Measurements from ENCODE around the gene ANXA7.
"Not testable (repeated sequence)": the region's sequence is repeated elsewhere in the genome, so short reads cannot be mapped to it uniquely, and the experiment has no call there.

Gene ANXA7

DNA sequence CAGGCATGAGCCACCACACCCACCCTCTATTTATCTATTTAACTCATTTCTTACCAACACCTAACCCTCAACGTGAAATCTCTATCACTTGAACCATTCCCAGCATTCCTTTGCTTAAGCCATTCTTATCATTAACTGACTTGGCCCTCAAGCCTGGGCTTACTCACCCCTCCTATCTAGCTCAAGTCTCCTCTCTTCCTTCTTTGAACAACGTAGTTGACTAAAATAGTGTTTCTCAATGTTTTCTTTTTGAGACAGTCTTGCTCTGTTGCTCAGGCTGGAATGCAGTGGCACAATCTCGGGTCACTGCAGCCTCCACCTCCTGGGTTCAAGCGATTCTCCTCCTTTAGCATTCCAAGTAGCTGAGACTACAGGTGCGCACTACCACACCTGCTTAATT, 7.0 kb downstream of the ANXA7 start:
- DNase-seq, result no peak

- DNase-seq, result no peak
Measured at GRCh38 chr10:73405556-73405955, 8.3 kb downstream of the ANXA7 start.

DNA sequence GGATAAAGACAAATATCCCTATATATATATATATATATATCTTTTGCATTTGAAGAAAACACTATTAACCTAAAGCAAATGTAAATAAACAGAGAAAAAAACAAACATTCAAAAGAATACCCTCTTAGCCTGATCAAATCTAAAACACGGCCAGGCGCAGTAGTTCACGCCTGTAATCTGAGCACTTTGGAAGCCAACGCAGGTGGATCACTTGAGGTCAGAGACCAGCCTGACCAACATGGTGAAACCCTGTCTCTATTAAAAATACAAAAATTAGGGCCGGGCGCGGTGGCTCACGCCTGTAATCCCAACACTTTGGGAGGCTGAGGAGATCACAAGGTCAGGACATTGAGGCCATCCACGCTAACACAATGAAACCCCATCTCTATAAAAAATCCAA, 9.2 kb downstream of the ANXA7 start:
- DNase-seq, result no peak

- DNase-seq, result no peak
Measured at GRCh38 chr10:73401636-73402035, 12.2 kb downstream of the ANXA7 start.

- no peak for DNase-seq
Measured at GRCh38 chr10:73399063-73399462, 14.8 kb downstream of the ANXA7 start.

DNA sequence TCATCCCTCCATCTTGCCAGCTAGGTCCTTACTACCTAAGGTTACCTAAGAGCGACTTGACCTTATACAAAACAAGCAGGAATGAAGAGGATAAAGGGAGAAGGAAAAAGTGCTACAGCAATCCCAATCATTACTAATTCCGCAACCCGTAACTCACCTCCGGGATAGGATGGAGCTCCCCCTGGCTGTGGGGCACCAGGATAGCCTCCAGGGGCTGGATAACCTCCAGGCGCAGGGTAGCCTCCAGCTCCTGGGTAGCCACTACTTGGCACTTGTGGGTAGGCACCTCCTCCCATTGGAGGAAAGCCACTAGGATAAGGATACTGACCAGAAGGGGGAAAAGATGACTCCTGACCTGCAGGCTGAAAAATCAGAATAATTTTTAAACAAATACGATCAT, 15.8 kb downstream of the ANXA7 start:
- DNase-seq, result no peak

DNA sequence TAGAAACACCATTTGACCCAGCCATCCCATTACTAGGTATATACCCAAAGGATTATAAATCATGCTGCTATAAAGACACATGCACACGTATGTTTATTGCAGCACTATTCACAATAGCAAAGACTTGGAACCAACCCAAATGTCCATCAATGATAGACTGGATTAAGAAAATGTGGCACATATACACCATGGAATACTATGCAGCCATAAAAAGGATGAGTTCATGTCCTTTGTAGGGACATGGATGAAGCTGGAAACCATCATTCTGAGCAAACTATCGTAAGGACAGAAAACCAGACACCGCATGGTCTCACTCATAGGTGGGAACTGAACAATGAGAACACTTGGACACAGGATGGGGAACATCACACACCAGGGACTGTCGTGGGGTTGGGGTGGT, 19.5 kb downstream of the ANXA7 start:
- DNase-seq, result not testable (repeated sequence)

DNA sequence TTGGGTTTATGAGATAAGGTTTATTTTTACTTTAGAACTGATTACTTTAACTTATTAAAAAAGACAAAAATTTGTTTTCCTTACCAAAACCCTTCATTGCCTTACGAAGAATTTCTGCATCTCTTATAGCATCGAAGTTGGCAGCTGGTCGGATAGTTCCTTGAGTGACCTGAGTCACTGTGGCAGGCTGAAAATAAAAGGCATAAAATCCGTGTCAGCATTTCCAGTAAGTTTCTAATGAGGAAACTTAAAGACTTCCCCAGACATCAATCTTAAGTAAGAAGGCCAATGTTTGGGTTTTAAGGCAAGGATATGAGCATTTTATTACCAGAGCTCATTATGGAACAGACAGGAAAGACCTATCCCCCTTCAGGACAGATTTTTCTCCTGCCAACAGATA, 25.6 kb downstream of the ANXA7 start:
- no peak for DNase-seq

DNA sequence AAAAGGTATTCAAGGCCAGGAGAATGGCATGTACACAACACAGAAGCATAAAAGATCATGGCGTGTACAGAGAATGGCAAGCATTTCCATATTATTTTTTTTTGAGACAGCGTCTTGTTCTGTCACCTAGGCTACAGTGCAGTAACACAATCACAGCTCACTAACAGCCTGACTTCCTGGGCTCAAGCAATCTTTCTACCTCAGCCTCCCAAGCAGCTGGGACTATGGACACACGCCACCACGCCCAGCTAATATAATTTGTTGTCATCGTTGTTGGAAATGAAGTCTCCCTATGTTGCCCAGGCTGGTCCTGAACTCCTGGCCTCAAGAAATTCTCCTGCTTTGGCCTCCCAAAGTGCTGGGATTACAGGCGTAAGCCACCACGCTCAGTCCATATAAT, 27.3 kb downstream of the ANXA7 start:
- no peak for DNase-seq

GRCh38 chr10:73379064-73379748, 34.7 kb downstream of the ANXA7 start:
- DNase-seq, result no peak

- DNase-seq, result no peak
Measured at GRCh38 chr10:73376679-73377078, 37.2 kb downstream of the ANXA7 start.

- DNase-seq, result no peak
Measured at GRCh38 chr10:73368238-73368637, 45.6 kb downstream of the ANXA7 start.

GRCh38 chr10:73366381-73367298, 47.2 kb downstream of the ANXA7 start:
- DNase-seq, result no peak

GRCh38 chr10:73364964-73365363, 48.9 kb downstream of the ANXA7 start:
- no peak for DNase-seq

DNA sequence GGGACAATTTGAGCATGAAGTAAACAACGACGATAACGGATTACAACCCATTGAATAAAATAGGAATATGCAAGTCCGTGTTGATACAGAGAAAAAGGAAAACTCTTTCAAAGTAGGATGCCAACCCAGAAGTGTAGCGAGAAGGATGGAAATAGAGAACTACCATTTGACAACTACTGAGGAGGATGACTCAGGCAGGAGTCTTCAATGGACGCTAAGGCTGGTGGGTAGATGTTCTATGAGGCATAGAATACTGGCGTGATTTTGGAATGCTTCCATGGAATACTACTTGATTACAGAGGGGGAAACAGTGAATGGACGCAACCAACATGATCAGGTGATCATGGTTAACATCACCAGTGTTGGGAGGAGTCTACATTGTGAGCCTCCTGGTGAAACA, 54.4 kb downstream of the ANXA7 start:
- no peak for DNase-seq

- DNase-seq, result peak; percentile 92
Measured at GRCh38 chr10:73358331-73359279, 55.3 kb downstream of the ANXA7 start, which contains the start of gene CFAP70. TSS of gene CFAP70 (minus strand) at chr10:73358864. CDS start at chr10:73354796, 4,068 bp downstream.

- no peak for DNase-seq
Measured at GRCh38 chr10:73357821-73358220, 56.0 kb downstream of the ANXA7 start.

DNA sequence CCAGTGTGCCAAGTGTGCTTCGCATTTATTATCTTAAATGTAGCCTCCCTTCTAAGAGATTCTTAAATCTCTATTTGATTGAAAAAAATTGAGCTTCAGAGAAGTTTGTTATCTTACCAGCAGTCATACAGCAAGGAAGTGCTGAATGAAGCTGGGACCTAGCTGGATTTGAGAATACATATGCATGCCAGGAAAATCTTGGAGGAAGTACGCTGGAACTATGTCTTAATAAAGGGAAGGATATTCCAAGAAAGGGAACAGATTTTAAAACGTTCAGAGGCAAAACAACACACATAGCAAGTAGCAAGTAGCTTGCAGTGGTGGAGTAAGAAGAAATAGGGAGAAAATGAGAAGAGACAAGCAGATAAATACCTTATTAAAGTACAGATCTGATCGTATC, 56.7 kb downstream of the ANXA7 start:
- no peak for DNase-seq

DNA sequence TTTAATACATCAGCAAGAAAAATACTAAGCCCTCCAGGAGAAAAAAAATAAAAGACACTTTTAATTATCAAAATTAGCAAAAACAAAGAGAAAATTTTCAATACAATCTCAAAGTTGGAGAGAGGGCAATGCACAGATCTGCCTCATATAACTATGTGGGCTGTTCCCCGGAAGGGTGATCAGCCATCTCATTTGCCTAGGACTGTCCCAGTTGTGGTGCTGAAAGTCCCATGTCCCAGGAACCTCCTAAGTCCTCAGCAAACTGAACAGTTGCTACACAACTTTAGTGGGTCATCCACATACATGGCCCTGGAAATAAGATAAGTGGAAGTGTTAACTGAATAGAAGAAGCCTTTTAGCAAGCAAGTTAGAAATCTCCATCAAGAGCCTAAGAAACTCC, 69.6 kb downstream of the ANXA7 start:
- no peak for DNase-seq

GRCh38 chr10:73340121-73340520, 73.7 kb downstream of the ANXA7 start:
- DNase-seq, result no peak

DNA sequence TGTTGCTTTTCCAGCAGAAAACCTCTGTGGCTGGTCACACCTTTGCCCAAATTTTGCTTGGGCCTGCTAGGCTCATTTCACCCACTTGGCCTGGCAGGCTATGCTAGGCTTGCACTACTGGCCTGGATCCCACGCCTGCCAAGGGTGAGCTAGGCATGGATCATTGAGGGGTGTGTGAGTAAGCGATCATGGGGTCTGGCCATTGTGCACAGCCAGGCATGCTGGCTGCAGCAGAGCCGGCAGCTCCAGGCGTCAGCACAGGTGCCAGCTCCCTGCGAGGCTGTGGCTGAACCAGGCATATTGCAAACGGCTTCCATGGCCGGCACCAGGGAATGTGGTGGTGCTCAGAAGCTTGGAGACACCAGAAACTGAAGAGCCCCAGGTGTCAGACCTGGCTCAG, 74.4 kb downstream of the ANXA7 start:
- DNase-seq, result no peak

GRCh38 chr10:73338801-73339368, 75.0 kb downstream of the ANXA7 start:
- no peak for DNase-seq

DNA sequence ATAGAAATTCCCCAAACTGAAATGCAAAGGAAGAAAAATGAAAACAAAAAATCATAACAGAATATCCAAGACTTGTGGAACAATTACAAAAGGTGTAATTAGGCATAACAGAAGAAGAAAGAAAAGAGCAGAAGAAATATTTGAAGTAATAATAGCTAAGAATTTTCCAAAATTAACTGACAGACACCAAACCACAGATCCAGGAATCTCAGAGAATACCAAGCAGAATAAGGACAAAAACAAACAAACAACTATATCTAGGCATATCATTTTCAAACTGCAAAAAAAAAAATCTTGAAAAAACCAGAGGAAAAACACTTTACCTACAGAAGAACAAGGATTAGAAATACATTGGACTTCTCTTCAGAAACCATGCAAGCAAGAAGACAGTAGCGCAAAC, 80.7 kb downstream of the ANXA7 start:
- no peak for DNase-seq
